GM18520 (cell line): Measurements from ENCODE around the gene OSBPL5.

Experiments
- ATAC-seq: cut with Tn5 transposase; IDR thresholded peaks from one replicate; pipeline ENCODE4 v1.9.1; 2021; ENCODE audit not compliant: unreplicated experiment

The OSBPL5 gene

GRCh38 chr11:3150726-3151125 lies 14.4 kb downstream of the OSBPL5 start:
- no peak for ATAC-seq

GRCh38 chr11:3149852-3150188 lies 15.3 kb downstream of the OSBPL5 start:
- ATAC-seq, result no peak

GRCh38 chr11:3148990-3149851 lies 15.9 kb downstream of the OSBPL5 start:
- ATAC-seq, result no peak

- ATAC-seq, result no peak
Measured at GRCh38 chr11:3148255-3148989, 16.7 kb downstream of the OSBPL5 start.

GRCh38 chr11:3147626-3148025 lies 17.5 kb downstream of the OSBPL5 start:
- no peak for ATAC-seq

- no peak for ATAC-seq
Measured at GRCh38 chr11:3147257-3147619, 17.9 kb downstream of the OSBPL5 start.

- ATAC-seq, result no peak
Measured at GRCh38 chr11:3146612-3147256, 18.4 kb downstream of the OSBPL5 start.

GRCh38 chr11:3145206-3145520 lies 19.9 kb downstream of the OSBPL5 start:
- ATAC-seq, result no peak

GRCh38 chr11:3144296-3145205 lies 20.6 kb downstream of the OSBPL5 start:
- no peak for ATAC-seq

GRCh38 chr11:3143136-3143880 lies 21.8 kb downstream of the OSBPL5 start:
- no peak for ATAC-seq

- ATAC-seq, result no peak
Measured at GRCh38 chr11:3140291-3140603, 24.9 kb downstream of the OSBPL5 start.

GRCh38 chr11:3139481-3140290 lies 25.4 kb downstream of the OSBPL5 start:
- ATAC-seq, result no peak

GRCh38 chr11:3139086-3139440 lies 26.0 kb downstream of the OSBPL5 start:
- ATAC-seq, result no peak

GRCh38 chr11:3138178-3139085 lies 26.7 kb downstream of the OSBPL5 start:
- no peak for ATAC-seq

- ATAC-seq, result no peak
Measured at GRCh38 chr11:3137486-3138177, 27.5 kb downstream of the OSBPL5 start.

GRCh38 chr11:3136546-3137455 lies 28.3 kb downstream of the OSBPL5 start:
- no peak for ATAC-seq
